ENCODE results near the gene TNFAIP8L1.

GRCh38 chr19:4597975-4598671 lies 41.2 kb upstream of the TNFAIP8L1 start:
- no peak for TF ChIP-seq POLR2A (IDR thresholded peaks at IDR 0.05; ENCODE audit: low read depth, low read length)
- no peak for TF ChIP-seq SPI1 (IDR thresholded peaks at IDR 0.05; ENCODE audit: low read depth, low read length)
- no peak for TF ChIP-seq POLR2AphosphoS5 (IDR thresholded peaks at IDR 0.05; ENCODE audit: low read depth, low read length)
- no peak for TF ChIP-seq TAF1 (IDR thresholded peaks at IDR 0.05; ENCODE audit: low read depth, low read length)
